K562 (cell line): ENCODE data around the gene LY6G6C. TPM values are rescaled to one million over a fixed set of nuclear protein-coding genes. Genes with fewer than 3 reads are reported as not detected.

Source experiments
- ELF4 ChIP-seq: fragments of 450-650 bp; formaldehyde crosslinking; IDR thresholded peaks from 2 replicates; pipeline ENCODE4 v1.4.0; 2022; ENCODE audit warnings: missing genetic modification characterization
- GMEB1 ChIP-seq: fragments of 250-450 bp; sonication (Bioruptor Pico); IDR thresholded peaks from 2 replicates; pipeline ENCODE4 v1.4.0; 2020; ENCODE audit warnings: mild to moderate bottlenecking
- HDAC2 ChIP-seq: fragments of 450-650 bp; IDR thresholded peaks from 2 replicates; pipeline ENCODE4 v1.6.1; 2016; ENCODE audit warnings: mild to moderate bottlenecking
- HMGN3 ChIP-seq: IDR thresholded peaks from 2 replicates; pipeline ENCODE4 v1.6.1; 2011; ENCODE audit warnings: borderline replicate concordance, low read depth, mild to moderate bottlenecking, mixed read lengths, low read length; ENCODE audit not compliant: insufficient read length; ENCODE audit errors: extremely low read depth
- NCOA2 ChIP-seq, 2 experiments: fragments of 450-650 bp; IDR thresholded peaks; 2 replicates each; pipeline ENCODE4 v1.6.1; 2018; ENCODE audit warnings: mild to moderate bottlenecking in 2 of 2, moderate library complexity in 1 of 2; ENCODE audit not compliant: partially characterized antibody in 2 of 2
- NKRF ChIP-seq: fragments of 450-650 bp; IDR thresholded peaks from 2 replicates; pipeline ENCODE4 v1.6.1; 2016; ENCODE audit warnings: borderline replicate concordance
- PHB2 ChIP-seq: fragments of 450-650 bp; IDR thresholded peaks from 2 replicates; pipeline ENCODE4 v1.6.1; 2017; ENCODE audit warnings: low read depth
- PYGO2 ChIP-seq: fragments of 450-650 bp; IDR thresholded peaks from 2 replicates; pipeline ENCODE4 v1.6.1; 2016; ENCODE audit warnings: mild to moderate bottlenecking, missing genetic modification characterization, moderate library complexity, missing compliant biosample characterization
- SAP30 ChIP-seq: fragments of 200-600 bp; sonication (generic); IDR thresholded peaks from 2 replicates; pipeline ENCODE4 v1.6.1; 2012; ENCODE audit warnings: borderline replicate concordance, low read depth, mild to moderate bottlenecking, moderate library complexity, low read length, control low read depth, inconsistent platforms; ENCODE audit not compliant: insufficient read depth, poor library complexity, severe bottlenecking
- SUPT5H ChIP-seq: fragments of 450-650 bp; IDR thresholded peaks from 2 replicates; pipeline ENCODE4 v1.6.1; 2016
- TRIM25 ChIP-seq: fragments of 450-650 bp; IDR thresholded peaks from 2 replicates; pipeline ENCODE4 v1.7.0; 2016; ENCODE audit warnings: borderline replicate concordance
- ZNF3 ChIP-seq: fragments of 250-450 bp; sonication (Bioruptor Pico); IDR thresholded peaks from 2 replicates; pipeline ENCODE4 v1.5.0; 2021; ENCODE audit warnings: mild to moderate bottlenecking, moderate library complexity
- ZNF639 ChIP-seq, 2 experiments: fragments of 200-800 bp in 1 of 2; sonication (Bioruptor generic) in 1 of 2; sonication (generic) in 1 of 2; formaldehyde crosslinking in 1 of 2; IDR thresholded peaks in 1 of 2; conservative IDR thresholded peaks in 1 of 2; 2 replicates each; pipeline versions ENCODE4 v1.5.0 to v1.6.1; 2016 to 2020; ENCODE audit warnings: missing compliant biosample characterization in 1 of 2, missing genetic modification characterization in 1 of 2, missing genetic modification reagents in 1 of 2
- polyA plus RNA-seq, 8 experiments: library from polyadenylated mRNA; depleted of rRNA in 4 of 8; stranded (reverse) in 5 of 8; unstranded in 3 of 8; fragments of >200 nt; fragmentation: Nextera tagmentation in 2 of 8; fragmentation: Illumina TruSeq in 1 of 8; extraction: Ambion mirVana in 2 of 8; extraction: Trizol in 1 of 8; gene quantifications; 2 replicates each; pipeline versions ENCODE4 v1.2.1 to v1.2.3, GENCODE V29; 2011 to 2014; ENCODE audit warnings: inconsistent platforms in 1 of 8, missing spikeins in 1 of 8
- total RNA-seq, 7 experiments: library from RNA; depleted of rRNA in 6 of 7; stranded (reverse); fragments of >200 nt in 6 of 7; fragmentation: Illumina TruSeq in 2 of 7; extraction: Trizol in 2 of 7; gene quantifications; 2 replicates each; pipeline versions ENCODE4 v1.2.1 to v1.2.3, GENCODE V29; 2011 to 2021; ENCODE audit warnings: low replicate concordance in 1 of 7
- TF ChIP-seq, protein P1 (sequence below): IDR thresholded peaks from 2 replicates; pipeline ENCODE4 v1.6.1; 2016; ENCODE audit warnings: missing genetic modification characterization, missing compliant biosample characterization
- TF ChIP-seq, protein P2 (sequence below): fragments of 250-450 bp; sonication (Bioruptor Pico); IDR thresholded peaks from 2 replicates; pipeline ENCODE4 v1.8.0; 2021; ENCODE audit warnings: borderline replicate concordance, mild to moderate bottlenecking, moderate library complexity; ENCODE audit not compliant: poor library complexity, severe bottlenecking

Gene LY6G6C
- total and polyA plus RNA-seq, 9 of the 15 experiments (the other 6 are each of a cell fraction or from before 2014, with no cell fraction given) = 0.06 to 0.20 TPM; not detected in 7

DNA sequence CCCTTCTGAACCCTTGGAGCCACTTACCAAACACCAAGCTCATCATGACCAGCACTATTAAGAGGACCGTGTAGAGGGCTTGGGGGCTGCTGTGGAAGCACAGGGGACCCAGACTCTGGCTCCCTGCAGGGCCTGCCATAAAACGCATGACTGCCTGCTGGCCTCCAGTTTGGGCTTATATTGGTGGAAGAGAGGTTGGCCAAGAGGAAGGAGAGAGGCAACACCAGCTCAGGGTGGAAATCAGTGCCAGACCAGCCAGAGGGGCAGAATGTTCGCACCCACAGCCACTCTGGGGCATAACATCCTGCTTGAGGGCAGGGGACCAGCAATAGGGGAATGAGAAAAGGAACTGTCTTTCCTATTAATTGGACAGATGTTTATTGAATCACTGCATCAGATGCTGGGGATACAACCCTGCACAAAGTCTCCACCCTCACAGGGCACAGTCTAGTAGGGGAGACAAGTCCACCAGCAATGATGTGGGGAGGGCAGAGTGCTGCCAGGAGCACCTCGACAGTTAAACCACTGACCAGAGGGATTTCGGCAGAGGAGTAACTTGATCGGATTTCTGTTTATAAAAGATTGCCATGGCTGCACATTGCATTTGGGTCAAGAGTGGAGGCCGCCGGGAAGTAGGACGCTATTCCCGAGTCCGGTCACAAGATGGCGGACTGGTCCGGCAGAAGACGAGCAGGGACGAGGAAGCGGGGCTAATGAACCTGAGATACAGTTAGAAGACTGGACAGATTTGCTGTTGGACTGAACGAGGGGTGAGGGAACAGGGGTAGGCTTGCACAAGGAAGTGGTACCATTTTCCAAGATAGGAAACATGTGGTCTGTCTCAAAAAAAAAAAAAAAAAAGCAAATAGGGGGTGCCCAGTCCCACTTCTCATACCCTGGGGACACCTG, 41.1 kb downstream of the LY6G6C start, which contains the start of gene LY6G5C (continued):
- no peak for TF ChIP-seq SAP30
- TF ChIP-seq NKRF = no peak
- TF ChIP-seq SUPT5H = no peak
- TF ChIP-seq TRIM25 = no peak
- TF ChIP-seq ZNF639 (CRISPR knock-in tag; conservative IDR thresholded peaks at IDR 0.05 in 1 of 2, IDR thresholded peaks at IDR 0.05 in 1 of 2) = no peak
- TF ChIP-seq, protein P1, sequence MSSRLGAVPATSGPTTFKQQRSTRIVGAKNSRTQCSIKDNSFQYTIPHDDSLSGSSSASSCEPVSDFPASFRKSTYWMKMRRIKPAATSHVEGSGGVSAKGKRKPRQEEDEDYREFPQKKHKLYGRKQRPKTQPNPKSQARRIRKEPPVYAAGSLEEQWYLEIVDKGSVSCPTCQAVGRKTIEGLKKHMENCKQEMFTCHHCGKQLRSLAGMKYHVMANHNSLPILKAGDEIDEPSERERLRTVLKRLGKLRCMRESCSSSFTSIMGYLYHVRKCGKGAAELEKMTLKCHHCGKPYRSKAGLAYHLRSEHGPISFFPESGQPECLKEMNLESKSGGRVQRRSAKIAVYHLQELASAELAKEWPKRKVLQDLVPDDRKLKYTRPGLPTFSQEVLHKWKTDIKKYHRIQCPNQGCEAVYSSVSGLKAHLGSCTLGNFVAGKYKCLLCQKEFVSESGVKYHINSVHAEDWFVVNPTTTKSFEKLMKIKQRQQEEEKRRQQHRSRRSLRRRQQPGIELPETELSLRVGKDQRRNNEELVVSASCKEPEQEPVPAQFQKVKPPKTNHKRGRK = no peak
- no peak for TF ChIP-seq HDAC2
- TF ChIP-seq, protein P2, sequence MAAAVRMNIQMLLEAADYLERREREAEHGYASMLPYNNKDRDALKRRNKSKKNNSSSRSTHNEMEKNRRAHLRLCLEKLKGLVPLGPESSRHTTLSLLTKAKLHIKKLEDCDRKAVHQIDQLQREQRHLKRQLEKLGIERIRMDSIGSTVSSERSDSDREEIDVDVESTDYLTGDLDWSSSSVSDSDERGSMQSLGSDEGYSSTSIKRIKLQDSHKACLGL (CRISPR knock-in tag) = no peak
- no peak for TF ChIP-seq NCOA2 (IDR thresholded peaks at IDR 0.05; ENCODE audit: partially characterized antibody in 2 of 2)
- TF ChIP-seq HMGN3 = no peak
- 0 out of 2 replicates have a peak, but pooled peaks have one; percentile 38 for TF ChIP-seq ELF4 (CRISPR knock-in tag)
- no peak for TF ChIP-seq ZNF3
- TF ChIP-seq GMEB1 (CRISPR knock-in tag) = no peak
- TF ChIP-seq PHB2 = no peak
- TF ChIP-seq PYGO2 (tag) = no peak
